GM19238 (cell line): Measurements from ENCODE around the gene TBL3.
A peak's percentile ranks its signal among the peaks of the same experiment; 100 is the strongest.

Experiments
- DNase-seq: peaks from one replicate; pipeline ENCODE4 v3.0.0; 2011; ENCODE audit warnings: low spot score; ENCODE audit not compliant: insufficient read length

Gene TBL3

GRCh38 chr16:1981398-1981836 is 9.6 kb downstream of the TBL3 start, which contains the start of gene NOXO1:
Gene NOXO1, minus strand, starts transcription at chr16:1981469. Its CDS starts 290 bp downstream, at chr16:1981179.
- DNase-seq: no peak

- no peak for DNase-seq
Measured at GRCh38 chr16:1982013-1982433, 10.2 kb downstream of the TBL3 start.

GRCh38 chr16:1982991-1983543 is 11.2 kb downstream of the TBL3 start:
- no peak for DNase-seq

- DNase-seq: peak; percentile 98
Measured at GRCh38 chr16:1983544-1984346, 11.9 kb downstream of the TBL3 start, which contains the start of gene GFER. Gene GFER, plus strand, starts transcription at chr16:1984193. Its CDS starts 26 bp downstream, at chr16:1984219.

- DNase-seq: no peak
Measured at GRCh38 chr16:1984347-1985225, 12.7 kb downstream of the TBL3 start.

GRCh38 chr16:1985466-1986150 is 13.8 kb downstream of the TBL3 start:
- no peak for DNase-seq

- no peak for DNase-seq
Measured at GRCh38 chr16:1987198-1987597, 15.3 kb downstream of the TBL3 start.

GRCh38 chr16:1989209-1990100 is 17.6 kb downstream of the TBL3 start, which contains the start of gene SYNGR3:
Gene SYNGR3, plus strand, starts transcription at chr16:1989970. Its CDS starts 133 bp downstream, at chr16:1990103.
- no peak for DNase-seq

GRCh38 chr16:1990101-1990350 is 18.2 kb downstream of the TBL3 start:
- no peak for DNase-seq

- DNase-seq: no peak
Measured at GRCh38 chr16:1990351-1991134, 18.7 kb downstream of the TBL3 start.

- DNase-seq: peak; percentile 76
Measured at GRCh38 chr16:1991135-1991551, 19.3 kb downstream of the TBL3 start.

GRCh38 chr16:1991588-1991947 is 19.7 kb downstream of the TBL3 start:
- no peak for DNase-seq

- peak; percentile 99 for DNase-seq
Measured at GRCh38 chr16:1991948-1992703, 20.3 kb downstream of the TBL3 start.

GRCh38 chr16:1992704-1993317 is 21.0 kb downstream of the TBL3 start:
- no peak for DNase-seq

- no peak for DNase-seq
Measured at GRCh38 chr16:1993731-1994131, 21.9 kb downstream of the TBL3 start.

- DNase-seq: no peak
Measured at GRCh38 chr16:1997494-1998359, 25.9 kb downstream of the TBL3 start.

- no peak for DNase-seq
Measured at GRCh38 chr16:1998360-1998835, 26.5 kb downstream of the TBL3 start.
